ENCODE data around the gene ALKBH4.

The ALKBH4 gene

GRCh38 chr7:102433219-102434038, 31.2 kb downstream of the ALKBH4 start, which contains the start of gene ORAI2:
Gene ORAI2, plus strand, starts transcription at chr7:102433575. Its CDS starts 5,382 bp downstream, at chr7:102438957.
- H3K27me3 ChIP-seq (ENCODE audit: control insufficient read depth, insufficient read depth, low read length): no peaks in the 10 kb centered on the region
- peak within 1 kb of the TSS; percentile 87 for H3K4me2 ChIP-seq (ENCODE audit: low read length)
- TF ChIP-seq CTCF (IDR thresholded peaks at IDR 0.05): no peak
- H3K4me1 ChIP-seq: peaks cover 24% of the 10 kb centered on the region
- H3K4me3 ChIP-seq (ENCODE audit: low read depth, low read length): peak within 1 kb of the TSS; percentile 82
- peak within 1 kb of the TSS; percentile 85 for H2AFZ ChIP-seq
- no peaks in the 10 kb centered on the region for H3K9me3 ChIP-seq (ENCODE audit: control insufficient read depth, low read length)
- no peaks in the 10 kb centered on the region for H3K36me3 ChIP-seq (ENCODE audit: control insufficient read depth, insufficient read depth, low read length)
- H3K27ac ChIP-seq: peak within 1 kb of the TSS; percentile 94
- no peak within 1 kb of the TSS for H3K9ac ChIP-seq
- no peaks in the 10 kb centered on the region for H3K79me2 ChIP-seq

- H3K4me3 ChIP-seq (ENCODE audit: low read depth, low read length): peak overlapping the region; percentile 61
- peak overlapping the region; percentile 94 for H3K27ac ChIP-seq
- no peaks in the 10 kb centered on the region for H3K27me3 ChIP-seq (ENCODE audit: control insufficient read depth, insufficient read depth, low read length)
- no peaks in the 10 kb centered on the region for H3K36me3 ChIP-seq (ENCODE audit: control insufficient read depth, insufficient read depth, low read length)
- peaks cover 24% of the 10 kb centered on the region for H3K4me1 ChIP-seq
- no peak overlapping the region for H3K9ac ChIP-seq
- TF ChIP-seq CTCF (IDR thresholded peaks at IDR 0.05): no peak
- peak overlapping the region; percentile 87 for H3K4me2 ChIP-seq (ENCODE audit: low read length)
- no peaks in the 10 kb centered on the region for H3K79me2 ChIP-seq
- H2AFZ ChIP-seq: peak overlapping the region; percentile 78
- H3K9me3 ChIP-seq (ENCODE audit: control insufficient read depth, low read length): no peaks in the 10 kb centered on the region
Observed at GRCh38 chr7:102432442-102433218, 32.0 kb downstream of the ALKBH4 start.

GRCh38 chr7:102431617-102432298, 32.9 kb downstream of the ALKBH4 start:
- Histone ChIP-seq H3K9me3 (ENCODE audit: control insufficient read depth, low read length) (no peaks in the 10 kb centered on the region), H3K27ac (peak overlapping the region; percentile 94), H2AFZ (peak overlapping the region; percentile 71), H3K9ac (no peak overlapping the region), H3K79me2 (no peaks in the 10 kb centered on the region), H3K4me2 (ENCODE audit: low read length) (peak overlapping the region; percentile 7), H3K4me3 (ENCODE audit: low read depth, low read length) (peak overlapping the region; percentile 22), H3K27me3 (ENCODE audit: control insufficient read depth, insufficient read depth, low read length) (no peaks in the 10 kb centered on the region), H3K4me1 (peaks cover 24% of the 10 kb centered on the region), H3K36me3 (ENCODE audit: control insufficient read depth, insufficient read depth, low read length) (no peaks in the 10 kb centered on the region)
- TF ChIP-seq CTCF (IDR thresholded peaks at IDR 0.05): no peak

DNA sequence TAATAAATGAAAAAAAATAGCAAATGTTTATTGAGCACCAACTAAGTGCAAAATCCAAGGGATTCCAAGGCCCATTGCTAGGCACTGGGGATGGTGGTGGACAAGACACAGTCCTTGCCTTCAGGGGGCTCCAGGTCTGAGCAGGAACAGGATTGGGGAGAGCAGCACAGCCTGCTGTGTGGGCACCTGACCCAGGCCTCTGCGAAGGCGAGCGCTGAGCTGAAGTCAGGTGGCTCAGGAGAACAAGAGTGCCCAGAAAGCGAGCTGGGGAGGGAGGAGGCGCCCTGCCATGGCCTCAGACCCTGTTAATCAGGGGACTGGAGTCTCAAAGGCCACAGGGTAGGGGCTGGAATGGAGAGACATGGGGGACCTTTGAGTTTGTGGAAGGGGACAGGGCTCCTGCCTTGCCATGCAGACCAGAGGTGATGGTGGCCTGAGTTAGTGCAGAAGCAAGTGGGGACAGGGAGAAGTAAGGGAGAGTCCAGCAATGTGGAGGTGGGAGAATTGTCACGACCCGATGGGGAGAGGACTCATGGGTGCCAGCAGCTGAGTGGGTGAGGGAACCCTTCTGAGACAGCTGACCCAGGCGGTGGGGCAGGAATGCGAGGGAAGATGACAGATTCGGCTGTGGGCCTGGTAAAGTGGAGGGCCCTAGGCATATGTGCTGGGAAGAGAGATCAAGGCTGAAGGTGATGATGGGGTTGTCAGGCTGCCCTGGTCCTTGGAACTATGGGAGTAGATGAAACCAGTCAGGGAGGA, 35.3 kb downstream of the ALKBH4 start:
- Histone ChIP-seq H3K9ac (no peak overlapping the region), H3K27me3 (ENCODE audit: control insufficient read depth, insufficient read depth, low read length) (no peaks in the 10 kb centered on the region), H3K4me1 (peaks cover 23% of the 10 kb centered on the region), H2AFZ (no peak overlapping the region), H3K9me3 (ENCODE audit: control insufficient read depth, low read length) (no peaks in the 10 kb centered on the region), H3K4me2 (ENCODE audit: low read length) (no peak overlapping the region), H3K4me3 (ENCODE audit: low read depth, low read length) (no peak overlapping the region), H3K79me2 (no peaks in the 10 kb centered on the region), H3K36me3 (ENCODE audit: control insufficient read depth, insufficient read depth, low read length) (no peaks in the 10 kb centered on the region), H3K27ac (no peak overlapping the region)
- no peak for TF ChIP-seq CTCF (IDR thresholded peaks at IDR 0.05)
